WI38 (cell line): ENCODE results near the gene MAP1LC3B.
"Not testable (repeated sequence)": the region's sequence is repeated elsewhere in the genome, so short reads cannot be mapped to it uniquely, and the experiment has no call there.

ENCODE experiments used
- H3K4me3 ChIP-seq: 2 replicates; pipeline ENCODE4 v1.5.1; 2011; ENCODE audit warnings: low read depth, mild to moderate bottlenecking, control low read depth, low read length
- CTCF ChIP-seq: IDR thresholded peaks from 2 replicates; pipeline ENCODE4 v1.5.1; 2012; ENCODE audit warnings: low read depth, mild to moderate bottlenecking, control low read depth, low read length

The MAP1LC3B gene

GRCh38 chr16:87360862-87361610 is 31.1 kb upstream of the MAP1LC3B start:
- TF ChIP-seq CTCF: no peak
- no peak overlapping the region for H3K4me3 ChIP-seq

GRCh38 chr16:87361916-87362619 is 30.1 kb upstream of the MAP1LC3B start:
- H3K4me3 ChIP-seq: no peak overlapping the region
- TF ChIP-seq CTCF: no peak

- not testable (repeated sequence) for H3K4me3 ChIP-seq
Measured at GRCh38 chr16:87362828-87363559, 29.1 kb upstream of the MAP1LC3B start.

GRCh38 chr16:87363771-87364455 is 28.2 kb upstream of the MAP1LC3B start:
- 0 out of 2 replicates have a peak overlapping the region, but pooled peaks have one; percentile 9 for H3K4me3 ChIP-seq
- TF ChIP-seq CTCF: no peak

- H3K4me3 ChIP-seq: no peak overlapping the region
- TF ChIP-seq CTCF: no peak
Measured at GRCh38 chr16:87365021-87365713, 27.0 kb upstream of the MAP1LC3B start.

- H3K4me3 ChIP-seq: no peak overlapping the region
- no peak for TF ChIP-seq CTCF
Measured at GRCh38 chr16:87366288-87366687, 25.8 kb upstream of the MAP1LC3B start.

GRCh38 chr16:87366930-87367329 is 25.2 kb upstream of the MAP1LC3B start:
- H3K4me3 ChIP-seq: no peak overlapping the region
- no peak for TF ChIP-seq CTCF
